ENCODE measurements around the gene IFI44. TPM values are rescaled to one million over a fixed set of nuclear protein-coding genes. Genes with fewer than 3 reads are reported as not detected.

IFI44 gene
- total and polyA plus RNA-seq, 2 donors (not counting 1 experiment from before 2014, with no cell fraction given), result 13.7 to 28.9 TPM

DNA sequence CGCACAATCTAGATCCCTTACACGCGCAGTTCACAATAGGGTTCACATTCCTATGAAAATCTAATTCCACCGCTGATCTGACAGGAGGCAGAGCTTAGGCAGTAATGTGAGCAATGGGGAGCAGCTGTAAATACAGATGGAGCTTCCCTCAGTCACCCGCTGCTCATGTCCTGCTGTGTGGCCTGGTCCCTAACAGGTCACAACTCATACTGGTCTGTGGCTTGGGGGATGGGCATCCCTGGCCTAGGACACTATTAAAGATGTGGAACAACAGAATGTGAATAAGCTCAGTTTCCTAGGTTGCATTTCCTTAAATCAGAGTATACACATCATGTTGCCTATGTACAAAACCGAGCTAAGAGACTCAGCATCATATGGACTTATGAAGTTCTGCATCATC is 16.2 kb downstream of the IFI44 start:
- H2AFZ ChIP-seq (ENCODE audit: low read length), result no peak overlapping the region
- H3K4me1 ChIP-seq (ENCODE audit: control insufficient read depth, extremely low read depth, insufficient read depth, low read length), result no peaks in the 10 kb centered on the region
- no peaks in the 10 kb centered on the region for H3K9me3 ChIP-seq (ENCODE audit: control insufficient read depth, insufficient read depth, low read depth, low read length)
- H3K27ac ChIP-seq (ENCODE audit: insufficient read depth, low read length), result no peak overlapping the region
- no peaks in the 10 kb centered on the region for H3K36me3 ChIP-seq (ENCODE audit: control insufficient read depth, insufficient read depth, low read length)
- TF ChIP-seq, protein P1, sequence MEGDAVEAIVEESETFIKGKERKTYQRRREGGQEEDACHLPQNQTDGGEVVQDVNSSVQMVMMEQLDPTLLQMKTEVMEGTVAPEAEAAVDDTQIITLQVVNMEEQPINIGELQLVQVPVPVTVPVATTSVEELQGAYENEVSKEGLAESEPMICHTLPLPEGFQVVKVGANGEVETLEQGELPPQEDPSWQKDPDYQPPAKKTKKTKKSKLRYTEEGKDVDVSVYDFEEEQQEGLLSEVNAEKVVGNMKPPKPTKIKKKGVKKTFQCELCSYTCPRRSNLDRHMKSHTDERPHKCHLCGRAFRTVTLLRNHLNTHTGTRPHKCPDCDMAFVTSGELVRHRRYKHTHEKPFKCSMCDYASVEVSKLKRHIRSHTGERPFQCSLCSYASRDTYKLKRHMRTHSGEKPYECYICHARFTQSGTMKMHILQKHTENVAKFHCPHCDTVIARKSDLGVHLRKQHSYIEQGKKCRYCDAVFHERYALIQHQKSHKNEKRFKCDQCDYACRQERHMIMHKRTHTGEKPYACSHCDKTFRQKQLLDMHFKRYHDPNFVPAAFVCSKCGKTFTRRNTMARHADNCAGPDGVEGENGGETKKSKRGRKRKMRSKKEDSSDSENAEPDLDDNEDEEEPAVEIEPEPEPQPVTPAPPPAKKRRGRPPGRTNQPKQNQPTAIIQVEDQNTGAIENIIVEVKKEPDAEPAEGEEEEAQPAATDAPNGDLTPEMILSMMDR (conservative IDR thresholded peaks at IDR 0.05 in 1 of 2, IDR thresholded peaks at IDR 0.05 in 1 of 2; ENCODE audit: low read depth in 1 of 2, low read length in 2 of 2), result no peak
- no peak for TF ChIP-seq EZH2 (IDR thresholded peaks at IDR 0.05; ENCODE audit: low read length, missing control alignments)
- no peak overlapping the region for H3K4me2 ChIP-seq (ENCODE audit: extremely low read depth, insufficient read depth, low read length)
- H3K79me2 ChIP-seq (ENCODE audit: control insufficient read depth, insufficient read depth, low read length), result no peaks in the 10 kb centered on the region
- no peaks in the 10 kb centered on the region for H3K27me3 ChIP-seq (ENCODE audit: control insufficient read depth, insufficient read depth, low read length)
- no peak overlapping the region for H3K4me3 ChIP-seq (replicated peaks in 1 of 4; ENCODE audit: control extremely low read depth in 1 of 4, insufficient read depth in 1 of 4, low read depth in 3 of 4, low read length in 4 of 4)
- no peaks in the 10 kb centered on the region for H4K20me1 ChIP-seq (ENCODE audit: control insufficient read depth, extremely low read depth, insufficient read depth, low read length)
- DNase-seq (ENCODE audit: low read depth in 2 of 2), result no peak
- H3K9ac ChIP-seq (ENCODE audit: insufficient read depth, low read length), result no peak overlapping the region

DNA sequence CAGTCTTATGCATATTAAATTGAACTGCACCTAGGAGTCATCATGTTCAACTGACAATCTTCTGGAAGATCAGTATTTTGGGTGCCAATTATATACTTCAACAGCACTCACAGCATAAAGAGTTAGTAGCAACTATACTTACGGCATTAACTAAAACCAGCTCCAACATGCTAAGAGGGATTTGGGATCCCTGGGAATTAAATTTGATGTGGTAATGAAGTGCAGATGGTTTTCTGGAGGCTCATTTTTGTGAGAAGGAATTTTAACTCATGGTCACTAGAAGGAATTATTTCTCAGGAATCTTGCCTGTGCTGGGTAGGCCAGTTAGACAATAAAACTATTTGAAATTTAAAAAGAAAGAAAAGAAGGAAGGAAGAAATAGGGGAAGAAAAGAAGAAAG is 18.3 kb downstream of the IFI44 start:
- no peak for DNase-seq (ENCODE audit: low read depth in 2 of 2)

DNA sequence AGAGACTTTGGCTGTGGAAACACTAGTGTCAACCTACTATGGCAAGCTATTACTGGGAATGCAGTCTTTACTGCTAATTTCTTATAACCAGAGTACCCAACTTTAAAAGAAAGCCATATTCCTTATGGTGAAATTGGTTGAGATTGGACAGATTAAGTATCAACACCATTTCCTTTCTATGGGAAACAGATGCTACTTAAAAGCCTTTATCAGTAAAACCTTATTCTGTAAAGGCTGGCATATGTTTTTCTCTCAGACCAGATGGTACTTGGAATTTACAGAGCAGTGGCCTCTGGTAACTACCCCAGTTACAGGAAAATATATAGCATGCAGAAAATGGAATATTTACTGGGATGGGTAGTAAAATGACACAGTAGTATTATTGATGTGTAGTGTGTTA is 18.8 kb downstream of the IFI44 start:
- Histone ChIP-seq H3K4me1 (ENCODE audit: control insufficient read depth, extremely low read depth, insufficient read depth, low read length) (no peaks in the 10 kb centered on the region), H3K27ac (ENCODE audit: insufficient read depth, low read length) (no peak overlapping the region), H2AFZ (ENCODE audit: low read length) (no peak overlapping the region), H3K27me3 (ENCODE audit: control insufficient read depth, insufficient read depth, low read length) (no peaks in the 10 kb centered on the region), H3K4me2 (ENCODE audit: extremely low read depth, insufficient read depth, low read length) (no peak overlapping the region), H3K36me3 (ENCODE audit: control insufficient read depth, insufficient read depth, low read length) (no peaks in the 10 kb centered on the region), H3K79me2 (ENCODE audit: control insufficient read depth, insufficient read depth, low read length) (no peaks in the 10 kb centered on the region), H3K9me3 (ENCODE audit: control insufficient read depth, insufficient read depth, low read depth, low read length) (no peaks in the 10 kb centered on the region), H3K9ac (ENCODE audit: insufficient read depth, low read length) (no peak overlapping the region), H3K4me3 (replicated peaks in 1 of 4; ENCODE audit: control extremely low read depth in 1 of 4, insufficient read depth in 1 of 4, low read depth in 3 of 4, low read length in 4 of 4) (no peak overlapping the region), H4K20me1 (ENCODE audit: control insufficient read depth, extremely low read depth, insufficient read depth, low read length) (no peaks in the 10 kb centered on the region)
- TF ChIP-seq, protein P1 (conservative IDR thresholded peaks at IDR 0.05 in 1 of 2, IDR thresholded peaks at IDR 0.05 in 1 of 2; ENCODE audit: low read depth in 1 of 2, low read length in 2 of 2), result no peak
- no peak for TF ChIP-seq EZH2 (IDR thresholded peaks at IDR 0.05; ENCODE audit: low read length, missing control alignments)
- no peak for DNase-seq (ENCODE audit: low read depth in 2 of 2)

More for the DNA sequence above, 18.3 kb downstream of the IFI44 start:
- Histone ChIP-seq H3K4me2 (ENCODE audit: extremely low read depth, insufficient read depth, low read length) (no peak overlapping the region), H3K4me3 (replicated peaks in 1 of 4; ENCODE audit: control extremely low read depth in 1 of 4, insufficient read depth in 1 of 4, low read depth in 3 of 4, low read length in 4 of 4) (no peak overlapping the region), H3K27me3 (ENCODE audit: control insufficient read depth, insufficient read depth, low read length) (no peaks in the 10 kb centered on the region), H2AFZ (ENCODE audit: low read length) (no peak overlapping the region), H3K4me1 (ENCODE audit: control insufficient read depth, extremely low read depth, insufficient read depth, low read length) (no peaks in the 10 kb centered on the region), H3K9me3 (ENCODE audit: control insufficient read depth, insufficient read depth, low read depth, low read length) (no peaks in the 10 kb centered on the region), H3K27ac (ENCODE audit: insufficient read depth, low read length) (no peak overlapping the region), H3K79me2 (ENCODE audit: control insufficient read depth, insufficient read depth, low read length) (no peaks in the 10 kb centered on the region), H3K9ac (ENCODE audit: insufficient read depth, low read length) (no peak overlapping the region), H4K20me1 (ENCODE audit: control insufficient read depth, extremely low read depth, insufficient read depth, low read length) (no peaks in the 10 kb centered on the region), H3K36me3 (ENCODE audit: control insufficient read depth, insufficient read depth, low read length) (no peaks in the 10 kb centered on the region)
- no peak for TF ChIP-seq EZH2 (IDR thresholded peaks at IDR 0.05; ENCODE audit: low read length, missing control alignments)
- TF ChIP-seq, protein P1 (conservative IDR thresholded peaks at IDR 0.05 in 1 of 2, IDR thresholded peaks at IDR 0.05 in 1 of 2; ENCODE audit: low read depth in 1 of 2, low read length in 2 of 2), result no peak
